ENCODE measurements around the gene PROSER3. TPM values are rescaled to one million over a fixed set of nuclear protein-coding genes. Genes with fewer than 3 reads are reported as not detected.
A peak's percentile ranks its signal among the peaks of the same experiment; 100 is the strongest.

The PROSER3 gene
- total and polyA plus RNA-seq, 2 of the 13 experiments (the other 11 are each of a cell fraction or from before 2014, with no cell fraction given): 5.1 to 5.7 TPM

DNA sequence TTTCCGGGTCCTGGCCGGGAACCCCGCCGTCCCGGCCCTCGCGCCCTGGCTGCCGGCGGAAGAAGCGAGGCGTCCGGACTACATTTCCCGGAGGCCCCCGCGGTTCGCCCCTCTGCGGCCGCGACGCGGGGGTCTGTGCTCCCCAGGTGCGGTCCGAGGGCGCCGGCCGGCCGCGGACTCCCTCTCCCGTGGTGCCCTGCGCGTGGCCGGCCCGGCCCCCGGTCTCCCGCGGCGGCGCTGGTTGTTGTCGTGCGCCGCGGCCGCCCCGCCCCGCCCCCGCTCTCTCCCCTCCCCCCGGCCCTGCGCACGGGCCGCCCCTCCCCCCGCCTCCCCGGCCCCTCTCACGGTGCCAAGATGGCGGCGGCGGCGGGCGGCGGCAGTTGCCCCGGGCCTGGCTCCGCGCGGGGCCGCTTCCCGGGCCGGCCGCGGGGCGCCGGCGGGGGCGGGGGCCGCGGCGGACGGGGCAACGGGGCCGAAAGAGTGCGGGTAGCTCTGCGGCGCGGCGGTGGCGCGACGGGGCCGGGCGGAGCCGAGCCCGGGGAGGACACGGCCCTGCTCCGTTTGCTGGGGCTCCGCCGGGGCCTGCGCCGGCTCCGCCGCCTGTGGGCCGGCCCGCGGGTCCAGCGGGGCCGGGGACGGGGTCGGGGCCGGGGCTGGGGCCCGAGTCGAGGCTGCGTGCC lies 40.2 kb upstream of the PROSER3 start, which contains the start of gene KMT2B (continued):
- TF ChIP-seq ZSCAN22 (CRISPR knock-in tag; IDR thresholded peaks at IDR 0.05) (no peak), SCMH1 (CRISPR knock-in tag; IDR thresholded peaks at IDR 0.05; ENCODE audit: borderline replicate concordance) (no peak), MAFG (CRISPR knock-in tag; IDR thresholded peaks at IDR 0.05) (no peak), ZNF451 (CRISPR knock-in tag; IDR thresholded peaks at IDR 0.05) (no peak), FOXC1 (CRISPR knock-in tag; IDR thresholded peaks at IDR 0.05; ENCODE audit: borderline replicate concordance) (no peak), RBFOX2 (IDR thresholded peaks at IDR 0.05; ENCODE audit: low read depth, low read length) (peak; percentile 2), ZNF274 (CRISPR knock-in tag; IDR thresholded peaks at IDR 0.05) (no peak), SNRNP70 (IDR thresholded peaks at IDR 0.05; ENCODE audit: low read depth, low read length) (no peak), TAF15 (IDR thresholded peaks at IDR 0.05; ENCODE audit: low read depth, low read length, poor library complexity, severe bottlenecking) (no peak), NR2C2 (CRISPR knock-in tag; IDR thresholded peaks at IDR 0.05; ENCODE audit: borderline replicate concordance) (peak; percentile 77; the same call in 1 of the 2 replicates), ZSCAN21 (CRISPR knock-in tag; IDR thresholded peaks at IDR 0.05; ENCODE audit: borderline replicate concordance) (no peak), ZSCAN9 (CRISPR knock-in tag; IDR thresholded peaks at IDR 0.05; ENCODE audit: borderline replicate concordance) (no peak), KLF13 (CRISPR knock-in tag; IDR thresholded peaks at IDR 0.05) (no peak), SMAD3 (CRISPR knock-in tag; IDR thresholded peaks at IDR 0.05) (no peak), ZFX (CRISPR knock-in tag; IDR thresholded peaks at IDR 0.05; ENCODE audit: low read depth) (no peak), ZNF589 (CRISPR knock-in tag; conservative IDR thresholded peaks at IDR 0.05) (no peak; the same call in 1 of the 2 replicates), NCOA5 (CRISPR knock-in tag; IDR thresholded peaks at IDR 0.05) (no peak), ZNF30 (CRISPR knock-in tag; IDR thresholded peaks at IDR 0.05) (no peak), CBX5 (CRISPR knock-in tag; IDR thresholded peaks at IDR 0.05; ENCODE audit: borderline replicate concordance) (no peak), FOSL2 (CRISPR knock-in tag; IDR thresholded peaks at IDR 0.05) (no peak), SIN3B (IDR thresholded peaks at IDR 0.05; ENCODE audit: low read length) (no peak), PRMT3 (CRISPR knock-in tag; IDR thresholded peaks at IDR 0.05; ENCODE audit: borderline replicate concordance, low read depth) (no peak), CCDC6 (CRISPR knock-in tag; IDR thresholded peaks at IDR 0.05) (no peak), ZNF468 (CRISPR knock-in tag; IDR thresholded peaks at IDR 0.05) (no peak), ZNF703 (CRISPR knock-in tag; IDR thresholded peaks at IDR 0.05; ENCODE audit: borderline replicate concordance) (no peak), RNF2 (conservative IDR thresholded peaks at IDR 0.05; ENCODE audit: low read depth) (no peak), HES4 (CRISPR knock-in tag; IDR thresholded peaks at IDR 0.05; ENCODE audit: borderline replicate concordance) (no peak)
- TF ChIP-seq, protein P1, sequence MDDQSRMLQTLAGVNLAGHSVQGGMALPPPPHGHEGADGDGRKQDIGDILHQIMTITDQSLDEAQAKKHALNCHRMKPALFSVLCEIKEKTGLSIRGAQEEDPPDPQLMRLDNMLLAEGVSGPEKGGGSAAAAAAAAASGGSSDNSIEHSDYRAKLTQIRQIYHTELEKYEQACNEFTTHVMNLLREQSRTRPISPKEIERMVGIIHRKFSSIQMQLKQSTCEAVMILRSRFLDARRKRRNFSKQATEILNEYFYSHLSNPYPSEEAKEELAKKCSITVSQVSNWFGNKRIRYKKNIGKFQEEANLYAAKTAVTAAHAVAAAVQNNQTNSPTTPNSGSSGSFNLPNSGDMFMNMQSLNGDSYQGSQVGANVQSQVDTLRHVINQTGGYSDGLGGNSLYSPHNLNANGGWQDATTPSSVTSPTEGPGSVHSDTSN (CRISPR knock-in tag; IDR thresholded peaks at IDR 0.05; ENCODE audit: borderline replicate concordance): no peak
- TF ChIP-seq, protein P2, sequence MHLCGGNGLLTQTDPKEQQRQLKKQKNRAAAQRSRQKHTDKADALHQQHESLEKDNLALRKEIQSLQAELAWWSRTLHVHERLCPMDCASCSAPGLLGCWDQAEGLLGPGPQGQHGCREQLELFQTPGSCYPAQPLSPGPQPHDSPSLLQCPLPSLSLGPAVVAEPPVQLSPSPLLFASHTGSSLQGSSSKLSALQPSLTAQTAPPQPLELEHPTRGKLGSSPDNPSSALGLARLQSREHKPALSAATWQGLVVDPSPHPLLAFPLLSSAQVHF (CRISPR knock-in tag; IDR thresholded peaks at IDR 0.05): no peak
- TF ChIP-seq, protein P3, sequence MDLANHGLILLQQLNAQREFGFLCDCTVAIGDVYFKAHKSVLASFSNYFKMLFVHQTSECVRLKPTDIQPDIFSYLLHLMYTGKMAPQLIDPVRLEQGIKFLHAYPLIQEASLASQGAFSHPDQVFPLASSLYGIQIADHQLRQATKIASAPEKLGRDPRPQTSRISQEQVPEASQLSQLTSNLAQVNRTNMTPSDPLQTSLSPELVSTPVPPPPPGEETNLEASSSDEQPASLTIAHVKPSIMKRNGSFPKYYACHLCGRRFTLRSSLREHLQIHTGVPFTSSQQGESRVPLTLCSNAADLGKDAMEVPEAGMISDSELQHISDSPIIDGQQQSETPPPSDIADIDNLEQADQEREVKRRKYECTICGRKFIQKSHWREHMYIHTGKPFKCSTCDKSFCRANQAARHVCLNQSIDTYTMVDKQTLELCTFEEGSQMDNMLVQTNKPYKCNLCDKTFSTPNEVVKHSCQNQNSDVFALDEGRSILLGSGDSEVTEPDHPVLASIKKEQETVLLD (CRISPR knock-in tag; IDR thresholded peaks at IDR 0.05; ENCODE audit: low read depth): peak; percentile 92

Data from HepG2 (cell line).